Esophagus mucosa (tissue), 1 donor: ENCODE measurements around the gene PLSCR5. TPM values are rescaled to one million over a fixed set of nuclear protein-coding genes. Genes with fewer than 3 reads are reported as not detected.

Experiments
- ATAC-seq: fragments of 200-7000 bp; cut with Tn5 transposase; one replicate; pipeline ENCODE4 v1.9.1; 2020
- total RNA-seq: library from RNA; stranded (reverse); gene quantifications from one replicate; pipeline ENCODE4 v1.2.4, GENCODE V29; 2023
- donor health status: DM: yes; HTN: yes; CAD: no.

PLSCR5 gene, protein sequence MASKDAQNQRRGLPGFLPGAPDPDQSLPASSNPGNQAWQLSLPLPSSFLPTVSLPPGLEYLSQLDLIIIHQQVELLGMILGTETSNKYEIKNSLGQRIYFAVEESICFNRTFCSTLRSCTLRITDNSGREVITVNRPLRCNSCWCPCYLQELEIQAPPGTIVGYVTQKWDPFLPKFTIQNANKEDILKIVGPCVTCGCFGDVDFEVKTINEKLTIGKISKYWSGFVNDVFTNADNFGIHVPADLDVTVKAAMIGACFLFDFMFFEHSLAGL
- not detected for total RNA-seq

DNA sequence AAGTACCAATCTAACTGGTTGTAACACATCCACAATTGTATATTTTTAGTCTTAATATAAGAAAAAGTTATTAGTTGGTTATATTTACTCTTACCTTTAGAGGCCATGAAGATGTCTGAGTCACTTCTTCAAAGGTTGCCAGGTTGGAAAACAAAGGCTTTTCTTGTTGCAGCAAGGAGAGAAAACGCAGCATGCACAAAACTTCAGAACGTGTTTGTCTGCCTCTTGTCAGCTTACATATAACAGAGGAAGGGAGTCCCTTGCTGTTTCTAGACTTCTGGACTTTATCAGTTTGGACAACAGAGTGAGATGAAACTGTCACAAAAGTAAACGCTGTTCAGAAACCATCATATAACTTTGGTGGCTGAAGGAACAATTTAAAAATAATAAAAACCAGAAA, at the start of gene PLSCR5:
PLSCR5 (minus strand) TSS at position 241 of the 400 bp plus-strand sequence; CDS start at position 107, 134 bp downstream.
- ATAC-seq = no peak

DNA sequence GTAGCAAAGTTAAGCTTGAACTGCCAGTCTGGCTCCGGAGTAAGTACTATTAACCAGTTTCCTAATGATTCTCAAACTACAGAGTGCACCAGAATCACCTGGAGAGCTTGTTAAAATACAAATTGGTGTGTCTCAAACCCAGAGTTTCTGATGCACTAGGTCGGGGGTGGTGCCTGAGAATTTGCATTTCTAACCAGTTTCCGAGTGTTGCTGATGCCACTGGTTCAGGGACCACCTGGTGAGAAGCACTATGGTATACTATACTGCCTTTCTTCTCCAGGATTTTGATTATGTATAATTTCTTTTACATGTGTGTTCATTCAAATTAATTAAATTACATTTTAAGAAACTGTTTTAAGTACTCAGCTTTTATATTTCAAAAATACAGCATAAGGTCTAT, 48.8 kb upstream of the PLSCR5 start:
- ATAC-seq = no peak

DNA sequence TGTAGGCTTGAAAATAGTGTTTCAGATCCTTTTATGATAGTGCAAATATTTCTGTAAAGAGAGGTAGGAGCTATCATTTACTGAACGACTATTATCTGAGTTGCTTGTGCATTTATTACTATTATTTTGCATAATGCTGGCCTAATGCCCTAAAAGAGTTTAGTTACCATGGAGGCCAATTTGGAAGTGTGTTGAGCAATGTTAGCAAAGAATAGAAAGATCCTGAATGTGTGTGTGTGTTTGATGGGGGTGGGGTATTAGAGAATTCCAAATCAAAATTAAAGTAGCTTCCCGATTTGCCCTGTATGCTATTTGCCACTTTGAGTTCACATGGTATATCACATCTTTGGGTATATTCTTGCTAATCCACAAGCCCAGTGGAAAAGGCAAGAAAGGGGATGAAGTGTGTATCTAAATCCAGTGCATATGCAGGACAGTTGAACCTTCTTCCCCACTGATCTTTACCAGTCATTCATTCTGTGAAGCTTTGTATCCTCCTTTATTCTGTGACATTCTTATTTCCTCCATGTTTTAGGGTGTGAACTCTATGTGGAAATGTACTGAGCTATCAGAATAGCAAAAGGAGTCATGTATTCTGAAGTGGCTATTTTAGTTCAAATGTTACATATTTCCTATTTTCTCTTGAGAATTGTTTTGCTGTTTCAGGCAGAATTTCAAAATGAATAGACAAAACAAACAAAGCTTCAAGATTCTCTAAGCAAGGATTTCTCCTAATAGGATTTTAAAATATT, 45.7 kb upstream of the PLSCR5 start:
- ATAC-seq = no peak

DNA sequence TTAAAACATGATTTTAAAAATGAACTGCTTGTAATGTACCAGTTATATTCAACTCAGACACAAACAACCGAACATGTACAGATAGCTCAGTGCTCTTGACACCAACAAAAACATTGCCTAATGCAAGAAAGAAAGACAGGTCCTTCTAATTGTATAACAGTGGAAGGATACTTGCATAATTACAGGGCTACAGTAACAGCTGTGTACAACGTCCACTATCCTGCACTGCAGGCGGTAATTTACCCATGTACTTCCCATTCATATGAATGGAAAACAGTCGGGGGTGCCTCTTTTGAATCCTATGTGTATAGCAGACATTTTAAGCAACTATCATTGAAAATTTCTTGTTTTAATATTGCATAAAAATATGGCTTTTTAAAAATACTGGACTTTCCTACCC, 41.1 kb upstream of the PLSCR5 start:
- no peak for ATAC-seq

DNA sequence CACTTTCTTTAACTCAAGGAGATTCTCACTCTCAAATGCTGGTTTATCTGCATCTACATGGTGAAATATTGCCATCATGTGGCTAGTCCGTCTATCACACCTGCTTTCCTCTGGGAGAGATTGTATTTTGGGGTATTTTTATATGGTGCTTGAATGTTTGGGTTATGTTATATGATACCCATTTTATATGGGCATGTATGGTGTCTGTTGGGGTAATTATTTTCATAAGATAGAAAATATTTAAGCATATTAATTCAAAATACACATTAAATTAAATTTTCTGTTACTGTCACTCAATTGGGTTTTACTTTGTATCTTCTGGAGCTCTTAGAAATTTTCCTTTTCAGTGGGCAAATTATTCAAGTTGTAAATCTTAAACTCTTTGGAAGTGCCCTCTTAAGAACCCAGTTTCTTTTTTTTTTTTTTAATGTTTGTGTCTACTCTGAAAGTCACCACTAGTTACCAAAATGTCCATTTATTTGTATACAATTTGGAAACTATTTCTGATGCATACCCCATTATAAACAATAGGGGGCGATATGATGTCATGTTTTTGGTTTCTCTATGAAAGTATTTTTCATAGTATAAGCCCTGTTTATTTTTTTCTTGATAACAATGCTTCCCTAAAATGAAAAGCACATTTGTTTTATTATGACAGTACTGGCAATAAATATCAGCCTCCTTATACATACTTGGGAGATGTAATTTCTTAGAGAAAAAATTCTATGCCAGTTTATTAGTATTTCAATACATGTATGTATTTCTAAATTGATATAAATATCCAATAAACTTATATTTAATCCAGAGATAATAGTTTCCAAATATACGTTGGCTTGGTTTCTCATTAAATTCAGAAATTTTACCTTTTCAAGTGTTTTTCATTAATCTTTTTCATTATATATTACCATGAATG, 36.1 kb upstream of the PLSCR5 start:
- peak; percentile 39 for ATAC-seq

DNA sequence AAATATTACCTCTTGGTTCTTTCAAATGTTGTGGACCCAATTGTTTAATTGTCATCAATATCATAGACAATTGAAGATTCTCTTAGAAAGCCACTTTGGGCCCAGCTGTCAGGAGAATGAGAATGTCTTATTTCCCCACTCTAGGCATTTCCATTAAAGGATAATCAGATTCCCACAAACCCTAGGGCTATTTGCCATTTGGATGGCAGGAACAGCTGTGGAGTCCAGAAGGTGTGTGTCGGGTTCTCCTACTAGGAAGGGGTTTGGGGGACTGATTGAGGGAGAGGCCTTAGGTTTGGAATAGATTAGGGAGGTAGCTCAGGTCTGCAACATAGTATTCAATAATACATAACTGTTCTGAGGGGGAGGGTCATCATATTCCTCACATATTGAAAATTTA, 35.2 kb upstream of the PLSCR5 start:
- no peak for ATAC-seq

DNA sequence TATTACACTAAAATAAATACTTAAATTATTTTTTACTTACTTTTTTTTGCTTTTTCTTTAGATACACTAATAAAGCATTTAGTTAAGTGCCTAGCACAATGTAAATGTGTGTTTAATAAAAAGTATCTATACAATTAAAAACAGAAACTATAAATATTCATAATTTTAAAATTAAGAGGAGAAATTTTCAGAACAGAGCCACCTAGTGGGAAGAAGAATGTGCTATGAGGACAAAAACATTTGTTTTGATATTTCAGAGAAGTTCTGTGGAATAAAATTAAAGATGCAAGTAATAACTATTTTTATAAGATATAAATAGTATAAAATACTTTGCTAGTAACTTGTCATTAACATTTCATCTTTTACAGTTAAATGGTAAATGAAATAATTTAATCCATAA, 33.6 kb upstream of the PLSCR5 start:
- no peak for ATAC-seq

DNA sequence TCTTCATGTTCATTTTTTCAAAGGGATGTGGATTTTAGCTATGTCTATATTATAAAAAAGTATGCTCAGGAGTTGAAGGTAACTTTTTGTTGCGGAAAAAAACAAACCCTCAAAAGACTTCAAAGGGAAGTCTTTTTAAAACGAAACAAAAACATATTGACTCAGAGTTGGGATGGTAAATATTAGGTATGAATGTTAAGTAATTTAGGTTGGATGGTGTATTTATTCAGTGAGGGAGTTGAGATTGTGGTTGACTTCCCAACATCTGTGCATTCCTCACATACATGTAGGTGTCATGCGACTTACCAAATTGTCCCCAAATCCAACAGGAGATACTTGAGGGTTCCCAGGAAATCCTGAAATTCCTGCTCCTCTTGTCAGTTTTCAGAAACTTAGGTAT, 32.7 kb upstream of the PLSCR5 start:
- no peak for ATAC-seq

DNA sequence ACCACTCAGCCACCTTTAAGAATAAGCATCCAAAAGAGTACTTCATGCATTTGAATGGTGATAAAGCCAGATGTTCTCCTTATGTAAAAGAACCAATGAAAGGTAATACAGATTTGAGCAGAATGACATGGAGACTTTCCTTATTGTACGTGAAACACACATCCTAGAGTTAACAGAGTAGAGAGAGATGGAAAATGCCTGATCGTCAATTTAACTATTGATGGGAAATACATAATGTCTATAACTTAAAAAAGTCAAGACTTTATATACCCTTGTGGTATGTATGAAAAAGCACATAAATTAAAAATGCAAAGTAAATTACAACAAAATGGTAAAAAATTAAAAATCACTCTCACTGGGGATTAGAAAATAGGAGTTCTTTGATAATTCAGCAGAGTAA, 31.7 kb upstream of the PLSCR5 start:
- ATAC-seq = no peak

DNA sequence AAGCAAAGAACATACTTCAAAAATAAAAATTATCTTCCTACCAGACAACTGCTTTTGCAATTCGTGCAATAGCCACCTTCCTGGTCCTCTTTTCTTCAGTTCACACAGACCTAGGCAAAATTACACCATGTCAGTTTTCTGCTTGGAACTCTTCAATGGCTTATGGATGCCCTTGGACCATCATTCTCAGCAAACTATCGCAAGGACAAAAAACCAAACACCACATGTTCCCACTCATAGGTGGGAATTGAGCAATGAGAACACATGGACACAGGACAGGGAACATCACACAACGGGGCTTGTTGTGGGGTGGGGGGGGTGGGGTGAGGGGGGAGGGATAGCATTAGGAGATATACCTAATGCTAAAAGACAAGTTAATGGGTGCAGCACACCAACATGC, 29.2 kb upstream of the PLSCR5 start:
- ATAC-seq = no peak

DNA sequence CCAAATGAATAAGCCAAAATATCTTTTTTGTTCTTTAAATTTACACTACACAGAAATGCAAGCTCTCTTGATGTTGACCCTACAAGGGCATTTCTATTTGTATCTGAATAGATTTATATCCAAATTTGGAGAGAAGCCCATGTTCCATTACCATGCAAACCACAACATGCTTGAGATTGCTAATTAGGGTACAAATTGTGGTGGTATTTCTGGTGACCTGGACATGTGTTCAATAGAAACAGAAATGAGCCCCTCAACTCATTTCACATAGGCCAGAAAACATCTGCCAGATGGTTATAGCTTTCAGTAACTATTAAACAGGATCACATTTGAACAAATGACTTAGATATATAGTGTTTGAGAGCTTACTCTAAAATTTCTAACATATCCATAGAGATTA, 23.5 kb upstream of the PLSCR5 start:
- no peak for ATAC-seq

DNA sequence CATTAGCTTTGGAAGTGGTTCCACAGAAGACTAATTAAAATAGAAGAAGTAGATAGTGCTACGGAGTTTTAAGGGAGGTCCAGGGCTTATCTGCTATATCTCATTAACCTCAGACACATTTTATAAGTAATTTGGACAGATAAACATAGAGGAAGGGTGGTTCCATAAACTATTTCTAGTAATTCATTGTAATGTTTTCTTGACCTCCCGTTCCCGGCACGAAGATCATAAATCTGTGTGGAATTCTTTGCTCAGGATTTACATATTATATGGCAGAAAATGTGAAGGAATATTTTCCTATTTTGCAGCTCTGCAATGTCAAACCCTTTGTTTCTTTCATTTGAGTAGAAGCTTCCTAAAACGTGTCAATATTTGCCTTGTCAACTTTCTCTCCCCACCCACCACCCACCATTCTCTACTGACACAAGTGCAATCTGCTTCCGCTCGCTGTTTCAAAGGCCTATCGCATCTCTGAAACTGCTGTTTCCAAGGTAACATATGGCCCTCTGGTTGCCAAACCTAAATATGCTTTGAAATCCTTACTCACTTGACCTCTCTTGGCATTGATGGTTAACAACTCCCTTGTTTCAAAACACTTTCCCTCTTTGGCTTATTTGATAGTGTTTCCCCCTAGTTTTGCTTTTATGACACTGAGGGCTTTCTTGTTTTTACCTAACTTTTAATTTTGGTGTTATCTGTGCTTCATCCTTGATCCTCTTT, 21.4 kb upstream of the PLSCR5 start:
- no peak for ATAC-seq

DNA sequence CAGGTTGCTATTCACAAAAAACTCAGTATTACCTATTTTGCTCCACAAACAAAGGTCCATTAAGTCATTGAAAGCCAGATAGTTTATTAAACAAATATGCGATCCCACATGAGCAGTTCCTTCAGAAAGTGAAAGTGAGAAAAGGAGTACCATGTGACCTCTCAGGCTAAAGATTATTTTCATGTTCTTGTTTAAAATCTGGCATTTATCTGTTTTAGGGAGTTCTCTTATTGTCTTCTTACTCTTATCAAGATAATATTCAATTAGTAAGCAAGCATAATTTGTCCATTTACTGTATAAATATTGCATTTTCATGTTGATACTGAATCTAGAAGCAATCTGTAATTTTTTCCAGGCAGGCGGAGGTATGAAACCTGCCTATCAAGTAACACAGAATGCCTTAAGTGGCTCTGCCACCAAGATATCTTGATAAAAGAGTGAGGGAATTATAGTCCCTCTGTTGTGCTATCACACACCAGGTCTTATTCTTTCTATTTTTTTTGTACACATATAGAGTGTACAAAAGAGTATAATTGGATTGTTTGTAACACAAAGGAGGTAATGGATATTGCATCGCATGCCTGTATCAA, 20.1 kb upstream of the PLSCR5 start:
- no peak for ATAC-seq

DNA sequence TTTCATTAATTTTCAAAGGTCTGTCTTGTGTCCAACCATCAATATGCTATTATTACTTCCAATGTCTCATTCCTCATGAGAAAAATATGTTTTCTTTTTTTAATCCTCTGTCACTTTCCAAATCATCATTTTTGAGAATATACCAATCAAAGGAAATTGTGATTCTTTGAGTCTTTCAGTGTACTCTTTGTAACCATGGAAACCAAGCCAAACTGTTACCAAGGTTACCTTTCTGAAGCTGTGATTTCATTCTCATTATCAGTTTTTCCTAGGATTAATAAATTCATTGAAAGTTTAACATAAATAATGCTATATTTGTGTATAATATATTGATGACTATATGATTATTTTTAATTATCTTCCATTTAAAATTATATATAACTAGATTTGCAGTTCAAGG, 16.6 kb upstream of the PLSCR5 start:
- no peak for ATAC-seq

DNA sequence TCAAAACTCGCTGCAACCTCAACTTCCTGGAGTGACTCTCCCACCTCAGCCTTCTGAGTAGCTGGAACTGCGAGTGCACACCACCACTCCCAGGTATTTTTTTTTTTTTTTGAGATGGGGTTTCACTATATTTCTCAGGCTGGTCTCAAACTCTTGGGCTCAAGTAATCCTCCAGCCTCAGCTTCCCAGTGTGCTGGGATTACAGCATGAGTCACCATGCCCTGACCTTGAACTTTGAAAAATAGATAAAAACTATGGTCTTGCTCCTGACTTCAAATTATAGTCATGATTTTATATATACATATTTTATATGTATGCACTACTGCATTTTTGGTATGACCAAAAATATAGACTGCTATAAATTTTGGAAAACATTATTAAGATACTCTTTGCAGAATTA, 6.9 kb upstream of the PLSCR5 start:
- ATAC-seq = no peak

DNA sequence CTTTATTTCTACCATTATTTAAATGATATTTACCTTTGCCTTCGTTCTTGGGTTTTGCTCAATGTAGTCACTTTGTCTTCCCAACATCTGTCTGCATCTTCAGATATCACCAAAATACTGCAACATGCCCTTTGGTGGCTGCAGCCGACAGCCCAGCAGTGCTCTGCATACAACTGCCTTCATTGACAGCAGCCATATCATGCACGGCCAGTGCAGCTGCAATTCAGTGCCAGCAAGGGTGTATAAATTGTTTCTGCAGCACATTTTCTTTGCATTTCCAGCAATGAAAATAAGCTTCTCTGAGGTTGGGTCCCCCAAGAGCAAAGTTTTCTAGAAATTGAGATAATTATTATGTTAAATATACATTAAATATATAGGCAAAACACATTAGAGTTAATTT, 6.0 kb upstream of the PLSCR5 start:
- no peak for ATAC-seq

DNA sequence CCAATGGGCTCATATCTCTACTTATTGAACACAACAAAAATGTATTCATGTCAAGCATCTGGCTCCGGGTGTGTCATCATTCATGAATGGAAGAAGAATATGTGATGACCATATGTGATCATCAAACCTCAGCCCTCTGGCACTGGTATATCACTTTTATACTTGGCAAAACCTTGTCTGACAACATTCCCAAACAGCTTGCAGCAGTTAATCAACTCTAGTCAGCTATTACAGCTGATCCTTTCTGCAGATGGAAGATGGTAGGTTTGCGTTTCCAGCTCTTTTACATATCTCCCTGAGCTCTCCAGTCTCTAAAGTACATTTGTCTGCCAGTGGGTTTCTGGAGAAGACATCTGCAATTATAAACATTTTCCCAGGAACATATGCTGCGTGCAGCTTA, 6.6 kb downstream of the PLSCR5 start:
- ATAC-seq = no peak

DNA sequence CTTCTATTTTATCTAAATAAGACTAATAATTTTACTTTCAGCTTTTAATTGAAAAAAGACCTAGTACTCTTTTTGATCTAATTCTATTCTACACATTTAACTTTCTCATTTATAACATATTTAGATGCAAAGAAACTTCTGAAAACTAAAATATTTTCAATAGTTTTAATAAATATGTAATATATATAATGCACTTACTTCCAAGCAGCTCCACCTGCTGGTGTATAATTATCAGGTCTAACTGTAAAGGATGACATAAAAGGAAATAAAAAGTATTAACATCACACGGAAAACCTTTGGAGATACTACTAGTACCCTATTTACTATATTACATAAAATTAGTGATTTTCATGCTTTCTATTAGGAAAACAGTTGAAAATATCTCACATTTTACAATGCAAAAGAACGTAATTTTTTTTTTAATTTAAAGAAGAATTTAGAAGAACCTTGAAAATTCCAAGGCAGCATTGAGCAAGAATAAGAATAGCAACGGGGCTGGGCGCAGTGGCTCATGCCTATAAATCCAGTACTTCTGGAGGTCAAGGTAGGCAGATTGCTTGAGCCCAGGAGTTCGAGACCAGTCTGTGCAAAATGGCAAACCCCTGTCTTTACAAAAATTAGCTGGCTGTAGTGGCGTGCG, 10.2 kb downstream of the PLSCR5 start:
- no peak for ATAC-seq

DNA sequence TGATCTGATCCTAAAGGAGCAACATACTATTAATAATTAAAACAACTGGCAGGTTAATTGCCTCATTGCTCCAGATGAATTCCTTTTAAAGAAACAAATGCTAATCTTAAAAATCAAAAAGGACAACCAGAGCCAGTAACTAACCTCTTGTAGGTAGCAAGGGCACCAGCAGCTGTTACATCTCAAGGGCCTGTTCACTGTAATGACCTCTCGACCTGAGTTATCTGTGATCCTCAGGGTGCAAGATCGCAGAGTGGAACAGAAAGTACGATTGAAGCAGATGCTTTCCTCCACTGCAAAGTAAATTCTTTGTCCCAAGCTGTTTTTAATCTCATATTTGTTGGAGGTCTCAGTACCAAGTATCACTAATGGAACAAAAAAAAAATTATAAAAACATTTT, 11.4 kb downstream of the PLSCR5 start:
- no peak for ATAC-seq

DNA sequence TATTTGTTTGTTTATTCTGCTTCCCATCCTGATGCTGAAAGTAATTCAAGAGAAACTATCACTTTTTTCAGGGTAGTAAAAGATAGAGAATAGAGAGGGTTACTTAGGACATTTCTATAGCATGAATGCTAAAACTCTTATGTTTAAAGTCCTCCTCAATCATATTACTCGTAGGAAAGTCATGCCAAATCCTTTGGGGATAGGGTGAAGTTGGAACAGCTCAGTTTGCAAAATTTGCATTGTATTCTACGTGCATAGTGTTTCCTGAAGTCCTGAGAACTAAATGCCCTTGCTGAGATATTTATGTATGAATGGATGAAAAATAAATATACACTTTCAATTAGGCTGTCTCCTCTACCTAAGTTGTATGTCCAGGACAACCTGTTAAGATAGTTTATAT, 14.6 kb downstream of the PLSCR5 start:
- no peak for ATAC-seq

DNA sequence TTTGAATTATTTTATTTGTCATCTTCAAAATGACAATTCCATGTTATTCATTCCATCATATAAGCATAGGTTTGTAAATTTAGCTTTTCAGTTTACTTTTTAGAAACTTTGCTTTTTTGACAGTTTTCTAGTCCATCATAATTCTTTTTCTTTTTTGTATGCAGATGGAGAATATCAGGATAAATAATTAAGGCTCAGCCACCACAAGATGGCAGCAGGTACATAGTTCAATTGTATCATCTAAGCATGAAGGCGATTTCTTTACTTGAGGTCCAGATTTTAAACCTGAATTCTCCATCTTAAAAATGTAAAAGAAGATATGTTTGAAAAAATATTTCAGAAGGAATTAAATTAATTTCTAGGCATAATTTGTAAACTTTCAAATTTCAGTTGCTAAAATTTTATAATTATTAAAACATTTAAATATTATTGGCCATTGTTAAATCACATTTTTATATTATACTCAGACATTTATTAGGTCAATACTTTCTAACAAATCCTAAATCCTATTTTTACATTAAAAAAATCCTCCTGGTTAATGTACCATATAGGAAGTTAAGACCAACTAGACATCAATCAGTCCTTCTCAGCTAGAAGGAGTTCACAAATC, 15.1 kb downstream of the PLSCR5 start:
- ATAC-seq = no peak
